Loucy (cell line): ENCODE data around the gene FCRLB.

Source experiments
- H2AFZ ChIP-seq: fragments of 200-600 bp; sonication (generic); 2 replicates; pipeline ENCODE4 v1.6.0; 2016; ENCODE audit warnings: antibody characterized with exemption, mild to moderate bottlenecking, low read length, moderate library complexity
- H3F3A ChIP-seq: fragments of 200-600 bp; 2 replicates; pipeline ENCODE4 v1.6.0; 2016; ENCODE audit warnings: antibody characterized with exemption, low read depth, mild to moderate bottlenecking
- H3K27me3 ChIP-seq: fragments of 200-600 bp; sonication (generic); 2 replicates; pipeline ENCODE4 v1.6.1; 2014; ENCODE audit warnings: low read length, mild to moderate bottlenecking; ENCODE audit not compliant: insufficient read depth, poor library complexity, severe bottlenecking
- H3K36me3 ChIP-seq: fragments of 200-600 bp; sonication (generic); 2 replicates; pipeline ENCODE4 v1.6.1; 2016; ENCODE audit warnings: low read length; ENCODE audit not compliant: insufficient read depth
- H3K4me1 ChIP-seq: fragments of 200-600 bp; sonication (generic); 2 replicates; pipeline ENCODE4 v1.5.1; 2014; ENCODE audit warnings: low read length, mild to moderate bottlenecking; ENCODE audit not compliant: insufficient read depth, poor library complexity, severe bottlenecking
- H3K4me2 ChIP-seq: fragments of 200-600 bp; sonication (generic); 2 replicates; pipeline ENCODE4 v1.6.0; 2014; ENCODE audit warnings: antibody characterized with exemption, low read length, low read depth, mild to moderate bottlenecking; ENCODE audit not compliant: poor library complexity, severe bottlenecking
- H3K4me3 ChIP-seq: fragments of 200-600 bp; sonication (generic); 2 replicates; pipeline ENCODE4 v1.5.1; 2014; ENCODE audit warnings: low read length, mild to moderate bottlenecking, mixed read lengths; ENCODE audit not compliant: poor library complexity, severe bottlenecking
- H3K79me2 ChIP-seq: fragments of 200-600 bp; sonication (generic); 2 replicates; pipeline ENCODE4 v1.6.1; 2014; ENCODE audit warnings: low read length; ENCODE audit not compliant: insufficient read depth
- H3K9ac ChIP-seq: fragments of 200-600 bp; sonication (generic); 2 replicates; pipeline ENCODE4 v1.6.0; 2014; ENCODE audit warnings: mild to moderate bottlenecking, low read depth, low read length, moderate library complexity; ENCODE audit not compliant: poor library complexity, severe bottlenecking
- H3K9me2 ChIP-seq: fragments of 200-600 bp; sonication (generic); replicated peaks from 2 replicates; pipeline ENCODE4 v1.6.1; 2016; ENCODE audit warnings: low read depth, low read length, mixed read lengths
- H3K9me3 ChIP-seq: fragments of 200-600 bp; sonication (generic); 2 replicates; pipeline ENCODE4 v1.6.1; 2014; ENCODE audit warnings: mild to moderate bottlenecking, antibody characterized with exemption, low read length, low read depth; ENCODE audit not compliant: insufficient read depth
- H4K20me1 ChIP-seq: fragments of 200-600 bp; sonication (generic); 2 replicates; pipeline ENCODE4 v1.6.0; 2014; ENCODE audit warnings: antibody characterized with exemption, low read length, mild to moderate bottlenecking; ENCODE audit not compliant: insufficient read depth, poor library complexity, severe bottlenecking
- CTCF ChIP-seq: fragments of 200-600 bp; sonication (generic); conservative IDR thresholded peaks from 2 replicates; pipeline ENCODE4 v1.5.1; 2014; ENCODE audit warnings: mild to moderate bottlenecking, antibody characterized with exemption, low read length
- EZH2phosphoT487 ChIP-seq: fragments of 200-600 bp; IDR thresholded peaks from 2 replicates; pipeline ENCODE4 v1.6.1; 2018; ENCODE audit warnings: antibody characterized with exemption, mild to moderate bottlenecking, moderate library complexity, borderline replicate concordance

The FCRLB gene

GRCh38 chr1:161730050-161730564, 8.8 kb downstream of the FCRLB start:
- H2AFZ ChIP-seq = no peak overlapping the region

GRCh38 chr1:161731241-161731640, 9.9 kb downstream of the FCRLB start:
- 0 out of 2 replicates have a peak, but pooled peaks cover 4% of the 10 kb centered on the region for H3F3A ChIP-seq
- no peaks in the 10 kb centered on the region for H3K36me3 ChIP-seq
- H3K27me3 ChIP-seq = no peaks in the 10 kb centered on the region
- no peaks in the 10 kb centered on the region for H3K79me2 ChIP-seq
- H3K9me2 ChIP-seq = no peaks in the 10 kb centered on the region
- no peak overlapping the region for H3K4me2 ChIP-seq
- TF ChIP-seq EZH2phosphoT487 (no peak), CTCF (no peak)
- H3K9ac ChIP-seq = no peak overlapping the region
- peaks cover 11% of the 10 kb centered on the region for H3K4me1 ChIP-seq
- H4K20me1 ChIP-seq = no peaks in the 10 kb centered on the region
- no peak overlapping the region for H2AFZ ChIP-seq
- no peak overlapping the region for H3K4me3 ChIP-seq
- H3K9me3 ChIP-seq = no peaks in the 10 kb centered on the region

More at GRCh38 chr1:161730050-161730564, 8.8 kb downstream of the FCRLB start:
- no peaks in the 10 kb centered on the region for H3K9me3 ChIP-seq
- H3F3A ChIP-seq = 0 out of 2 replicates have a peak, but pooled peaks cover 4% of the 10 kb centered on the region
- no peaks in the 10 kb centered on the region for H3K27me3 ChIP-seq
- no peaks in the 10 kb centered on the region for H4K20me1 ChIP-seq
- H3K9ac ChIP-seq = no peak overlapping the region
- H3K4me1 ChIP-seq = peaks cover 19% of the 10 kb centered on the region
- no peaks in the 10 kb centered on the region for H3K36me3 ChIP-seq
- H3K9me2 ChIP-seq = no peaks in the 10 kb centered on the region
- no peak overlapping the region for H3K4me2 ChIP-seq
- TF ChIP-seq CTCF (no peak), EZH2phosphoT487 (no peak)
- no peak overlapping the region for H3K4me3 ChIP-seq
- no peaks in the 10 kb centered on the region for H3K79me2 ChIP-seq

GRCh38 chr1:161731981-161732718, 10.8 kb downstream of the FCRLB start:
- H3K79me2 ChIP-seq = no peaks in the 10 kb centered on the region
- H3K27me3 ChIP-seq = no peaks in the 10 kb centered on the region
- no peak overlapping the region for H2AFZ ChIP-seq
- no peaks in the 10 kb centered on the region for H4K20me1 ChIP-seq
- peaks cover 11% of the 10 kb centered on the region for H3K4me1 ChIP-seq
- no peaks in the 10 kb centered on the region for H3K9me3 ChIP-seq
- no peaks in the 10 kb centered on the region for H3K36me3 ChIP-seq
- H3F3A ChIP-seq = 0 out of 2 replicates have a peak, but pooled peaks cover 3% of the 10 kb centered on the region
- no peak for TF ChIP-seq EZH2phosphoT487
- H3K9me2 ChIP-seq = no peaks in the 10 kb centered on the region
- H3K4me3 ChIP-seq = no peak overlapping the region
- H3K9ac ChIP-seq = no peak overlapping the region
- H3K4me2 ChIP-seq = no peak overlapping the region
